Mucosa of gallbladder (tissue), 1 donor: ENCODE results near the gene CPSF6. TPM values are rescaled to one million over a fixed set of nuclear protein-coding genes. Genes with fewer than 3 reads are reported as not detected.
"Not testable (repeated sequence)": the region's sequence is repeated elsewhere in the genome, so short reads cannot be mapped to it uniquely, and the experiment has no call there.

ENCODE experiments used
- DNase-seq: peaks from one replicate; pipeline ENCODE4 v3.0.0-alpha.2; 2020; ENCODE audit warnings: low spot score
- total RNA-seq: library from RNA; stranded (reverse); gene quantifications from one replicate; pipeline ENCODE4 v1.2.1, GENCODE V29; 2021
- donor health status: DM: no; HTN: no; CAD: no.

The CPSF6 gene, protein sequence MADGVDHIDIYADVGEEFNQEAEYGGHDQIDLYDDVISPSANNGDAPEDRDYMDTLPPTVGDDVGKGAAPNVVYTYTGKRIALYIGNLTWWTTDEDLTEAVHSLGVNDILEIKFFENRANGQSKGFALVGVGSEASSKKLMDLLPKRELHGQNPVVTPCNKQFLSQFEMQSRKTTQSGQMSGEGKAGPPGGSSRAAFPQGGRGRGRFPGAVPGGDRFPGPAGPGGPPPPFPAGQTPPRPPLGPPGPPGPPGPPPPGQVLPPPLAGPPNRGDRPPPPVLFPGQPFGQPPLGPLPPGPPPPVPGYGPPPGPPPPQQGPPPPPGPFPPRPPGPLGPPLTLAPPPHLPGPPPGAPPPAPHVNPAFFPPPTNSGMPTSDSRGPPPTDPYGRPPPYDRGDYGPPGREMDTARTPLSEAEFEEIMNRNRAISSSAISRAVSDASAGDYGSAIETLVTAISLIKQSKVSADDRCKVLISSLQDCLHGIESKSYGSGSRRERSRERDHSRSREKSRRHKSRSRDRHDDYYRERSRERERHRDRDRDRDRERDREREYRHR
- total RNA-seq = 44.7 TPM

DNA sequence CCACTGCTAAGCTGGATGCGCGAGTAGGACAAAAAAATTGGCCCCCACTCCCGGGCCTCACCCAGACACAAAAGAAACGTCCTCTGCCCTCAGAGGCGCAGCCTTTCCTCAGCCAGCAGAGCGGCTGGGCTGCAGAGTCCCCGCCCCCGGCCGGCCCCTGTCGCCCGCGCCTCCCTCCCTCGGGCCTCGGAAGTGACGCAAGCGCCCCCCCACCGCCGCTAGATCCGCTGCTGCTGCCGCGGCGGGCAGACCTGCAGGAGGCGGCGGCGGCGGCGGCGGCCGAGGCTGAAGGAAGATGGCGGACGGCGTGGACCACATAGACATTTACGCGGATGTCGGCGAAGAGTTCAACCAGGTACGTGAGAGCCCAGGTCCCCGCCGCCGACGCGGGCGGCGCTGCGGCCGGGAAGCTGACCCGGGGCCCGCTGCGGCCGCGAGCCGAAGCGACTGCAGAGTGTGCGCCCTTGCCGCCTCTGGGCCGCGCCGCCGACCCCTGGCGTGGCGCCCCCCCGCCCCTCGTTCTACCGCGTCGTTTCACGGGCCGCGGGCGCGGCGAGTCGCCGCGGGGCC, at the start of gene CPSF6:
Gene CPSF6 (plus strand): TSS at position 218 of the 570 bp plus-strand sequence. CDS start 78 bp downstream, at position 296.
- peak; percentile 96 for DNase-seq

- peak; percentile 20 for DNase-seq
Measured at GRCh38 chr12:69196302-69197288, 42.8 kb upstream of the CPSF6 start.

- not testable (repeated sequence) for DNase-seq
Measured at GRCh38 chr12:69199976-69200375, 39.4 kb upstream of the CPSF6 start.

GRCh38 chr12:69204191-69204590, 35.2 kb upstream of the CPSF6 start:
- no peak for DNase-seq

- no peak for DNase-seq
Measured at GRCh38 chr12:69210661-69211060, 28.7 kb upstream of the CPSF6 start.

DNA sequence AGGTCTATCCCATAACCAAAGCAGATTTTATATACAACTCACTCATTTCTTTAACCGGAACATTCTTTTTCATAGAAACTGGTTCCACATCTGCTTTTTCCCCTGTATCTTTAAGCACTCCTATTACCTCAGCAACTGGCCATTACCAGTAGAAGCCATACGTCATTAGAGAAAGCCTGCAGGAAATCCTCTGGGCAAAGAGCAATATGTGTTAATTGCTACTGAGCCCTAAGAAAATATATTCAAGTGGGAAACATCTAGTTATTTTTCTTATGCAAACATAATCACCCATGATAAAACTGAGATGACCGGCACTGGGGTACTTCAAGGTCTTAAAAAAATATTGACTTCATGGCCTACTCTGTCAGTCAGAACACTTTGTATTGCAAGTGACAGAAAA, 28.2 kb upstream of the CPSF6 start:
- no peak for DNase-seq

DNA sequence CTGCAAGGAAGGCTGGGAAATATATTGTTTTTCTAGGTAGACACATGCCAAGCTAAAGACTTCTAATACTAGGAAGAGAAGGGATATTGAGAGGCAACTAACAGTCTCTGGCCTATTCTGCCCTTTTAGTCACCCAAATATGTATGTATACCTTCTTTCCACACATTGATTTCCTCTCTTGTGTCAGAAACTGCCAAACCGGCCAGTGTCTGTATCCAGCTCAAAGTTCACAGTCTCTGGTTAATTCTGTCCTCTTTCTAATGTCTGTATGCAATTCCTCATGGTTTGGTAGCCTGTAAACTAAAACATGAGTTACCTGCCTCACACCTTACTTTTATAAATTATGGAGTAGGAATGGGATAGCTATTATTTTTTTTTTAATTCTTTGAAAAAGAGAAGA, 25.2 kb upstream of the CPSF6 start:
- DNase-seq = no peak

DNA sequence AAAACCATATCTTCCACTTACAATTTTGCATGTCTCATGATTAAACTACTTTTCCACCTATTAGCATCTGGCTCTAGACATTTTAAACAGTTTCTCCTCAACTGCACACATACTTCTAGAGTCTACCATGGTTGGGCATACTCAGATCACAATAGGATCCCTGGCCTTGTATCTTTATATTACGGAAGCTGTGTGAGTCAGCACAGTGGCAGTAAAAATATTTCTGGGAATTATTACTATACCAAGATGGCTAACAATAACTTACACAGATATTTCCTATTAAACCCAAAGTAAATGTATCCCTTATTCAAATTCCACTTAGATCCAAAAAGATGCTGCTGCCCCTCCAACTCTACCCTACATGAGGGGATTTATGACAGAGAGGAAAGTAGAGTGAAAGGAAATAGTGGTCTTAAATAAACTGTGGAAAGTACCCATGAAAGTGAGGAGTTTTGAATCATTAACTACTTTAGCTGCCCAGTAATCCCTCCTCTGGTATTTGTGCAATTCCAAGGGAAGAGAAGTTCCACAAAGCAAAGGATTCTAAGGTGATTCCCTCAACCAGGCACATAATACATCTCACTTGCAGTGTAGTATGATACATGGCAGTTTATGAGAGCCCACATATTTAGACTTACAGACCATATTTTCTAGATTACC, 14.0 kb upstream of the CPSF6 start:
- no peak for DNase-seq

DNA sequence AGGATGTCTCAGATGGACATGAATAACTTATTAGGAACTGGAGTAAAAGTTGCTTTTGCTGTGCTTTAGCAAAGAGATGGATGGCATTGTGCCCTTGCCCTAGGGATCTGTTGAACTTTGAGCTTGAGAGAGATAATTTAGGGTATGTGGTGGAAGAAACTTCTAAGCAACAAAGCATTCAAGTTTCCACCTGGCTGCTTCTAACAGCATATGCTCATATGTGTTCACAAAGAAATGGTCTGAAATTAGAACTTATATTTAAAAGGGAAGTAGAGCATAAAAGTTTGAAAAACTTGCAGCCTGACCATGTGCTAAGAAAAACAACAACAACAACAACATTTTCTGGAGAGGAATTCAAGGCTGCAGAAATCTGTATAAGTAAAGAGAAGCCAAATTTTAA, 7.9 kb upstream of the CPSF6 start:
- DNase-seq = no peak

GRCh38 chr12:69238589-69239351, 599 bp upstream of the CPSF6 start:
- DNase-seq = no peak

GRCh38 chr12:69239922-69240630, 707 bp downstream of the CPSF6 start:
- DNase-seq = peak; percentile 15

GRCh38 chr12:69240631-69240995, 1.2 kb downstream of the CPSF6 start:
- DNase-seq = no peak

GRCh38 chr12:69241438-69242092, 2.2 kb downstream of the CPSF6 start:
- no peak for DNase-seq

DNA sequence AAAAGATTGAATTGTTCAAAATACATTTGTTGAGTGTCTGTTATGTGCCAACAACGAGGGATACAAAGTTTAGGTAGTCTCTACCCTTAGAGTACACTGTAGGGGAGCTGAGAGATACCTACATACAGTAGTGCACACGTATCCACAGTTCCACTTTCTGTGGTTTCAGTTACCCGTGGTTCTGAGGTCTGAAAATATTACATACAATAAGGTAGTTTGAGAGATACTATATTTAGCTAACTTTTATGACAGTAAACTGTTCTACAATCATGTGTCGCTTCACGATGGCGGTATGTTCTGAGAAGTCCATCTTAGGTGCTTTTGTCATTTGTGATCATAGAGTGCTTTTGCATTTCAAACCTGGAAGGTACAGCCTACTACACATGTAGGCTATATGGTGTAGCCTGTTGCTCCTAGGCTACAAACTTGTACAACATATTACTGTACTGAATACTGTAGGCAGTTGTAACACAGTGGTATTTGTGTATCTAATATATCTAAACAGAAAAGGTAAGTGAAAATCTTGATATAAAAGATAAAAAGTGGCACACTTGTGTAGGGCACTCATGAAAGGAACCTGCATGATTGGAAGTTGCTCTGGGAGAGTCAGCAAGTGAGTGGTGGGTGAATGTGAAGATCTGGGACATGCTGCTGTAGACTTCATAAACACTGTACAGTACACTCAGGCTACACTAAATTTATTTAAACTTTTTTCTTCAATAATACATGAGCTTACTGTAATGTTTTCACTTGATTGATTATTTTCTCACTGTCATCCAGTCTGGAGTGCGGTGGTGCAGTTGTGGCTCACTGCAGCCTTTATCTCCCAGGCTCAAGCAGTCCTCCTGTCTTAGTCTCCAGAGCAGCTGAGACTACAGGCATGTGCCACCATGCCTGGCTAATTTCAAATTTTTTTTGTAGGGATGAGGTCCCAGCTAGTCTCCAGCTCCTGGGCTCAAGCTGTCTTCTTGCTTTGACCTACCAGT, 4.0 kb downstream of the CPSF6 start:
- DNase-seq = no peak

DNA sequence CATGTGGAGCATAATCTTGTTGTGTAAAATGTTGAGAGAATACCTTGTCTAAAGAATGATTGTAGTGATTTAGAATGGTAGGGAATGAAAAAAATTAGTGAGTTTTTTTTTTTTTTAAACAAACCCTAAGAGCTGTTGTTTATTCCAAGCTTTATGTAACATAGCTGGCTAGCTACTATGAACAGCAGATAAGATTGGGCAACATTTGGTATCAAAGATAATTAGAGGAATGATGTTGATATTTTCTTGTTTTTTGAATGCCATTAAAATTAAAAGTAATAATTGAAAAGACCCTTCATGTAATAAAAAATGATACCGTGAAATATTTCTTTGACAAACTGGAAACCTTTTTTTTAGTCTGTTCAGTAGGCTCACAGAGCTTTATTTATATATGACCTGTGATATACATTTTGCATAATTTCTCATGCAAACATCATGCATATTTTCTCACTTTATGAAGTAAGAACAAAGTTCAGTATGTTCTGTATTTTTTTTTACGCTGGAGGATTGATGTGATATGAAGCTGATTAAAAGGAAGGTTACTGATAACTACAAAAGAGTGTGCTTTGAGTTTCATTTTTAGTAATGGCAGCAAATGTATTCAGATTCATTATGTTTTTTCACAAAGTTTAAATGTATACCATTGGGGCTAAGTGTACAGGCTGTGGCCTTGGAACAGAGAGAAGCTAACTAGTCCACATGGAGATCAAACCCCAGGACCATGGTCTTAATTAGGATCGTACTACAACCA, 8.1 kb downstream of the CPSF6 start:
- DNase-seq = no peak

DNA sequence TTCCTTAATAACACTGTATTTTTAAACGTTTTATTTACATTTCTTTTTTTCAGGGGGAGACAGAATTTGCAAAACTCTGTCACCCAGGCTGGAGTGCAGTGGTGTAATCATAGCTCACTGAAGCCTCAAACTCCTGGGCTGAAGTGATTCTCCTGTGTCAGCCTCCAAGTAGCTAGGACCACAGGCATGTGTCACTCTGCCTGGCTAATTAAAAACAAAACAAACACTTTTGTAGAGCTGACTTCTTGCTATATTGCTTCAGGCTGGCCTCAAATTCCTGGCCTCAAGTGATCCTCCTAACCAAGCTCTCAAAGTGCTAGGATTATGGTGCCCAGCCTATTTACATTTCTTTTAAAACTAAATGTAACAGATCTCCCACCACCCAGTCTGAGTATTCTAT, 12.7 kb downstream of the CPSF6 start:
- no peak for DNase-seq

- no peak for DNase-seq
Measured at GRCh38 chr12:69254046-69254445, 14.7 kb downstream of the CPSF6 start.

- DNase-seq = no peak
Measured at GRCh38 chr12:69254862-69255261, 15.5 kb downstream of the CPSF6 start.
